ENCODE data around the gene LGALS7. TPM values are rescaled to one million over a fixed set of nuclear protein-coding genes. Genes with fewer than 3 reads are reported as not detected.
"Not testable (repeated sequence)": the region's sequence is repeated elsewhere in the genome, so short reads cannot be mapped to it uniquely, and the experiment has no call there.

LGALS7 gene
- total RNA-seq, 1 donor from 2014 or later = not detected

DNA sequence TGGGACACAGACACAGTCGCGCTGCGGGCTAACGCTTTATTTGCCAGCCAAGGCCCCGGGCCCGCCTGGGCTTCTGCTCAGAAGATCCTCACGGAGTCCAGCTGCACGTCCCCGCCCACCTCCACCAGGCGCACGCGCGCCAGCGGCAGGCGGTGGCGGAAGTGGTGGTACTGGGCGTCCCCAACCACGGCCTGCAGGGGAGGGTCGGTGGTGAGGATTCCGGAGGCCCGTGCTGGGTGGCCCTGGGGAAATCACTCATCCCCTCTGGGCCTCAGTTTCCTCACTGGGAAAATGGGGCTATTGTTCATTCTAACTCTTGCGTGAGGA, 2.4 kb downstream of the LGALS7 start:
- H3K36me3 Mint-ChIP-seq (ENCODE audit: low read depth); H3K27me3 Mint-ChIP-seq; intact Hi-C loops (cut with micrococcal nuclease); H3K4me1 Mint-ChIP-seq; H3K9me3 Mint-ChIP-seq; H3K27ac Mint-ChIP-seq; DNase-seq; H3K4me3 Mint-ChIP-seq: not testable (repeated sequence)

DNA sequence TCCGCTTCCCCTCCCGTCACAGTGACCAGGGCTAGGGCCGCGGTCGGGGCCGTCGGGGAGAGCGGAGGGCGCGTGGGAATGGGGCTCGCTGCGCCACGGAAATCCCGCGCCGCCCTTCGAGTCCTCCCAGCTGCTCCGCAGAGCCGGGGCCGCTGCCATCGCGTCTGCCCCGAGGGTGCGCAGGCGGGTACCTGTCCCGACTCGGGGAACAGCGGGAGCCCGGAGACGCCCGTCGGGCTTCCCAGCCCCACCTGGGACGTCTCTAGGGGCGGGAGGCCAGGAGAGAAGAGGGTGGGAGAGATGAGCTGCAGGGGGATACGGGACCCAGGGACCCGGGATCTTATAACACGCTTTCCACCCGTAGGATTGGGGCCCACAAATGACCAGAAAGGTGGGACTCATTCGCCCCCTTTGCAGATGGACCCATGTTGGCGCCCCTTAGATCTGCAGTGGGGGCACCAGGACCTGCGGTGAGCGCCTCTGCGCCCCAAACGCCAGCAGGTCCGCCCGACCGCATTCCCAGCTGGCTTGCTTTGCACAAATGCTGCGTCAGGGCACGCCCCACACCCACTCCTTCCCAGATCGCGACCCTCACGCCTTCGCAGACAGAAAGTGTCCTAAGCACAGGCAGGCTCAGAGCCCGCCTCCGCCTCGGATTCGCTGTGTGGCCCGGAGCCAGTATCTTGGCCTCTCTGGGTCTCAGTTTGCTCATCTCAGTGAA, 2.9 kb downstream of the LGALS7 start:
- H3K27me3 Mint-ChIP-seq; H3K36me3 Mint-ChIP-seq (ENCODE audit: low read depth); H3K27ac Mint-ChIP-seq; H3K4me3 Mint-ChIP-seq; DNase-seq; H3K9me3 Mint-ChIP-seq; H3K4me1 Mint-ChIP-seq; intact Hi-C loops (cut with micrococcal nuclease): not testable (repeated sequence)

DNA sequence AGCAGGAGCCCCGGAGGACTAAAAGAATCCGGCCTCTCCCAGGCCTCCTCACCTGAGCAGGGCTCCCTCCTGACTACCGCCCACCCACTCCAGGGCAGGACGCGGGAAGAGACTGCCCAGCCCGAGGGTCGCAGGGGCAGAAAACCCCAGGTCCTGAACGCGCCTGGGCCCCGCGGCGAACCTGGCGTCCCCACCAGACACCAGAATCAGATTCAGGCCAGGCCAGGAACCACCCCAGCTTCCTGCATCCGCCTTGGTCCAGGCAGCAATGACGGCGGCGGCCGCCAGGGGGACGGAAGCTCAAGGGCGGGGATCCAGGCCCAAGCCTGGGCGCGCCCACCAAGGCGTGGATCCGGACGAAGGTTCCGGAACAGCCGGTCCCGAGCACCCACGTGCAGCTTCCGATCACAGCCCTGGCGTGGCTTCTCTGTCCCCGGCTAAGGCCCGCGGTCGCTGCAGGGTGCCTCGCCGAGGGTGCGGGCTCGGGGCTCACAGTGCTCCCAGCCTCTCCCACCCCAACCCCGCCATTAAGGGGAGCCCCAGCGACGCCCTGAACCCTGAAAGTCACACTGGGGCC, 3.6 kb downstream of the LGALS7 start:
- peak; percentile 97 for DNase-seq
- H3K27me3 Mint-ChIP-seq = peaks cover 2% of the 10 kb centered on the region
- peaks cover 6% of the 10 kb centered on the region for H3K4me1 Mint-ChIP-seq
- intact Hi-C loops (cut with micrococcal nuclease) = no loop called here
- H3K4me3 Mint-ChIP-seq = peak overlapping the region; percentile 68
- H3K27ac Mint-ChIP-seq = peak overlapping the region; percentile 78
- H3K9me3 Mint-ChIP-seq = no peaks in the 10 kb centered on the region
- no peaks in the 10 kb centered on the region for H3K36me3 Mint-ChIP-seq (ENCODE audit: low read depth)

DNA sequence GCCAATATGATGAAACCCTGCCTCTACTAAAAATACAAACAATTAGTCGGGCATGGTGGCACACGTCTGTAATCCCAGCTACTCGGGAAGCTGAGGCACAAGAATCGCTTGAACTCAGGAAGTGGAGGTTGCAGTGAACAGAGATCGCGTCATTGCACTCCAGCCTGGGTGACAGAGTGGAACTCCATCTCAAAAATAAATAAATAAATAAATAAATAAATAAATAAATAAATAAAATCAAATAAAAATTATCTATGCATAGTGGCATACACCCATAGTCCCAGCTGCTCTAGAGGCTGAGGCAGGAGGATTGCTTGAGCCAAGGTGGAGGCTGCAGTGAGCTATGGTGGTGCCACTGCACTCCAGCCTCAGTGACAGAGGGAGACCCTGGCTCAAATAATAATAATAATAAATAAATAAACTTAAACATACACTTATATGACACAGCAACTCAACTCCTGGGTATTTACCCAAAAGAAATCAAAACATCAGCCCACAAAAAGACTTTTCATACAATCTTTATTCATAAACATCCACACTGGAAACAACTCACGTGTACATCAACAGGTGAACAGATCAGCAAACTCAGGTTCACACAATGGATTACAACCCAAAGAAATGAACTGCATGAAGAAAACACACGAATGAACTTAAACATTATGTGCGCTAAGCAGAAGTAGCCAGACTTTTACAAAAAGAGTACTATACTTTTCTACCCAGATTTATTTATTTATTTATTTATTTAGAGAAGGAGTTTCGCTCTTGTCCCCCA, 6.9 kb downstream of the LGALS7 start:
- intact Hi-C loops (cut with micrococcal nuclease) = no loop called here
- no peak overlapping the region for H3K27ac Mint-ChIP-seq
- peaks cover 6% of the 10 kb centered on the region for H3K4me1 Mint-ChIP-seq
- H3K9me3 Mint-ChIP-seq = no peaks in the 10 kb centered on the region
- H3K27me3 Mint-ChIP-seq = peaks cover 2% of the 10 kb centered on the region
- no peaks in the 10 kb centered on the region for H3K36me3 Mint-ChIP-seq (ENCODE audit: low read depth)
- no peak for DNase-seq
- no peak overlapping the region for H3K4me3 Mint-ChIP-seq

DNA sequence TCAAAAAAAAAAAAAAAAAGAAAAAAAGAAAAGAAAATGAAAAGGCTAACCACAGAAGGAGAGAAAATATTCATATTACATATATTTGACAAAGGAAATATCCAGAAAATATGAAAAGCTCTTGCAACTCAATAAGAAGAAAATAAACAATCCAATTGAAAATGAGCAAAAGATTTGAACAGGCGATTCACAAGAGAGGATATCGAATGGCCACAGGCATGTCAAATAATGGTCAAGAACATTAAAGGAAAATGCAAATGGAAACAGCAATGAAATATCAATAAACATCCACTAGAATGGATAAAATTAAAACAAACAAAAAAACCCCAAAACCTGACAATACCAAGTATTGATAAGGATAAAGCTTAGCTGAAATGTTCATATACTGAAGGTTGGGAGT, 8.1 kb downstream of the LGALS7 start:
- H3K27ac Mint-ChIP-seq = no peak overlapping the region
- no peak for DNase-seq
- peaks cover 2% of the 10 kb centered on the region for H3K27me3 Mint-ChIP-seq
- H3K4me1 Mint-ChIP-seq = peaks cover 7% of the 10 kb centered on the region
- H3K36me3 Mint-ChIP-seq (ENCODE audit: low read depth) = no peaks in the 10 kb centered on the region
- H3K4me3 Mint-ChIP-seq = no peak overlapping the region
- intact Hi-C loops (cut with micrococcal nuclease) = no loop called here
- H3K9me3 Mint-ChIP-seq = no peaks in the 10 kb centered on the region

DNA sequence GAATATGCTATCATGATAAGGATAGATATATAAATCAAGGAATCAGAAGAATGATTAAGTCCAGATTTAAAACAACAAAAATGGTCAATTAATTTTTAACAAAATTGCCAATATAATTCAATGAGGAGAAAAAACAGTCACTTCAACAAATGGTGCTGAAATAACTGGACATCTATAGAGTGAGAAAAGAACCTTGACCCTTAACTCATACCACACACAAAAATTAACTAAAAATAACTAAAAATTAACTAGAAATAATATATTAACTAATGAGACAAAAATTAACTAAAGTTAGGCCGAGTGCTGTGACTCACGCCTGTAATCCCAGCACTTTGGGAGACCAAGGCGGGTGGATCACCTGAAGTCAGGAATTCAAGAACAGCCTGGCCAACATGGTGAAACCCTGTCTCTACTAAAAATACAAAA, 9.5 kb downstream of the LGALS7 start:
- Mint-ChIP-seq H3K4me1 (peaks cover 2% of the 10 kb centered on the region), H3K9me3 (no peaks in the 10 kb centered on the region), H3K27ac (no peak overlapping the region), H3K27me3 (peaks cover 2% of the 10 kb centered on the region), H3K36me3 (ENCODE audit: low read depth) (no peaks in the 10 kb centered on the region), H3K4me3 (no peak overlapping the region)
- DNase-seq = no peak
- intact Hi-C loops (cut with micrococcal nuclease) = no loop called here

DNA sequence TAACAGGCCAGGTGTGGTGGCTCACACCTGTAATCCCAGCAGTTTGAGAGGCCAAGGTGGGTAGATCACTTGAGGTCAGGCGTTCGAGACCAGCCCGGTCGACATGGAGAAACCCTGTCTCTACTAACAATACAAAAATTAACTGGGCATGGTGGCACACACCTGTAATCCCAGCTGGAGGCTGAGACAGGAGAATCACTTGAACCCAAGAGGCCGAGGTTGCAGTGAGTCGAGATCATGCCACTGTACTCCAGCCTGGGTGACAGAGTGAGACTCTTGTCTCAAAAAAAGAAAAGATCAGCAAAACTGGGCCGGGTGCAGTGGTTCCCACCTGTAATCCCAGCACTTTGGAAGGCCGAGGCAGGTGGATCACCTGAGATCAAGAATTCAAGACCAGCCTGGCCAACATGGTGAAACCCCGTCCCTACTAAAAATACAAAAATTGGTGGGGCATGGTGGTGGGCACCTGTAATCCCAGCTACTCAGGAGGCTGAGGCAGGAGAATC, 11.4 kb downstream of the LGALS7 start:
- H3K36me3 Mint-ChIP-seq (ENCODE audit: low read depth); H3K4me1 Mint-ChIP-seq; DNase-seq; H3K27me3 Mint-ChIP-seq; H3K9me3 Mint-ChIP-seq; intact Hi-C loops (cut with micrococcal nuclease); H3K27ac Mint-ChIP-seq; H3K4me3 Mint-ChIP-seq: not testable (repeated sequence)

DNA sequence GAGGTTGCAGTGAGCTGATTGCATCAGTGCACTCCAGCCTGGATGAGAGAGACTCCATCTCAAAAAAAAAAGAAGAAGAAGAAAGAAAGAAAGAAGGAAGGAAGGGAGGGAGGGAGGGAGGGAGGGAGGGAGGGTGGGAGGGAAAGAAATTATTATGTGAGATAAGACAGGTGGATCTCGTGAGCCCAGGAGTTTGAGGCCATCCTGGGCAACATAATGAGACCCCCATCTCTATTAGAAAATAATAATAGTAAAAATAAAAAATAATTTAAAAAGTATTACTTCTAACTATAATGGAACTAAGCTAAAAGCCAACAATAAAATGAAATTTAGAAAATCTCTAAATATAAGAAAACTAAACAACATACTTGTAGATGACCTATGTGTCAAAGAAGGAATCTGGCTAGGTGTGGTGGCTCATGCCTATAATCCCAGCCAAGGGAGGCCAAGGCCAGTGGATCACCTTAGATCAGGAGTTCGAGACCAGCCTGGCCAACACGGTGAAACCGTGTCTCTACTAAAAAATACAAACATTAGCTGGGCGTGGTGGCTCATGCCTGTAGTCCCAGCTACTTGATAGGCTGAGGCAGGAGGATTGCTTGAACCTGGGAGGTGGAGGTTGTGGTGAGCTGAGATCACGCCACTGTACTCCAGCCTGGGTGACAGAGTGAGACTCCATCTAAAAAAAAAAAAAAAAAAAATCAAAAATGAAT, 12.4 kb downstream of the LGALS7 start:
- intact Hi-C loops (cut with micrococcal nuclease); H3K36me3 Mint-ChIP-seq (ENCODE audit: low read depth); DNase-seq; H3K27ac Mint-ChIP-seq; H3K9me3 Mint-ChIP-seq; H3K4me1 Mint-ChIP-seq; H3K4me3 Mint-ChIP-seq; H3K27me3 Mint-ChIP-seq: not testable (repeated sequence)

DNA sequence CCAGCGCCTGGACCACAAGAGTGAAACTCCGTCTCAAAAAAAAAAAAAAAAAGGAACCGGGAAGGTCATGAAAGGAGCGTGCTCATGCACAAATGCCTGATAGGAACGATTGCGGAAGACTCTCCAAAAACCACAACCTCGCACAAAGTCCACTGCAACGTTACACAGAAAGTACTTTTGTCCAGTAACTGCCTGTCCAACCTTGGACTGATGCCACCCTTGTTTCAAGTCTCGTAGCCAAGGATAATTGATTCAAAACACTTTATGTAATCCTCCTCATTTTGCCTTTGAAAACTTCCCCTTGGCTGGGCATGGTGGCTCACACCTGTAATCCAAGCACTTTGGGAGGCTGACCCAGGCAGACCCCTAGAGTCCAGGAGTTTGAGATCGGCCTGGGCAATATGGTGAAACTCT, 13.7 kb downstream of the LGALS7 start:
- intact Hi-C loops (cut with micrococcal nuclease) = no loop called here
- DNase-seq = no peak
- Mint-ChIP-seq H3K27ac (no peak overlapping the region), H3K27me3 (no peaks in the 10 kb centered on the region), H3K4me1 (peaks cover 2% of the 10 kb centered on the region), H3K36me3 (ENCODE audit: low read depth) (no peaks in the 10 kb centered on the region), H3K9me3 (no peaks in the 10 kb centered on the region), H3K4me3 (no peak overlapping the region)

DNA sequence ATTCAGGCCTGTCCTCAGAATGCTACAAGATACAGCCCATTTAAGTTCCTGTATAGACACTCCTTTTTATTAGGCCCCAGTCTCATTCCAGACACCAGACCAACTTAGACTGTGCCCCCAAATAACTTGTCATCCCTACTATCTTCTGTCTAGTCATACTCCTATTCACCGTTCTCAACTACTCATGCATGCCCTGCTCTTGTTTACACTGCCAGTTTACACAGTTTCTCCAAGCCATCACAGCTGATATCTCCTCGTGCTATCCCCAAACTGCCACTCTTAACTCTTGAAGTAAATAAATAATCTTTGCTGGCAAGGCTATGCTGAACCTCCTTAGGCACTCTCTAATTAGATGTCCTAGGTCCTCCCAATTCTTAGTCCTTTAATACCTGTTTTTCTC, 19.1 kb downstream of the LGALS7 start:
- peaks cover 16% of the 10 kb centered on the region for H3K27me3 Mint-ChIP-seq
- H3K9me3 Mint-ChIP-seq; H3K36me3 Mint-ChIP-seq (ENCODE audit: low read depth); H3K4me3 Mint-ChIP-seq; H3K27ac Mint-ChIP-seq; intact Hi-C loops (cut with micrococcal nuclease); DNase-seq; H3K4me1 Mint-ChIP-seq: not testable (repeated sequence)

DNA sequence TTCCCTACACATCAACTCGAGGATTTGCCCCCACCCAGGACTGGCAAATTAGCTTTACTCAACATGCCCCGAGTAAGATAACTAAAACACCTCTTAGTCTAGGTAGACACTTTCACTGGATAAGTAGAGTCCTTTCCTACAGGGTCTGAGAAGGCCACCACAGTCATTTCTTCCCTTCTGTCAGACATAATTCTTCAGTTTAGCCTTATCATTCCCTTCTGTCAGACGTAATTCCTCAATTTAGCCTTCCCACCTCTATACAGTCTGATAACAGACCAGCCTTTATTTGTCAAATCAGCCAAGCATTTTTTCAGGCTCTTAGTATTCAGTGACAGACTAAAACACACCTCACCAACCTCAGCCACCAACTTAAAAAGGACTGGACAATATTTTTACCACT, 19.5 kb downstream of the LGALS7 start:
- H3K9me3 Mint-ChIP-seq; H3K27ac Mint-ChIP-seq; H3K4me3 Mint-ChIP-seq; H3K4me1 Mint-ChIP-seq; H3K36me3 Mint-ChIP-seq (ENCODE audit: low read depth); intact Hi-C loops (cut with micrococcal nuclease); DNase-seq: not testable (repeated sequence)
- peaks cover 16% of the 10 kb centered on the region for H3K27me3 Mint-ChIP-seq

DNA sequence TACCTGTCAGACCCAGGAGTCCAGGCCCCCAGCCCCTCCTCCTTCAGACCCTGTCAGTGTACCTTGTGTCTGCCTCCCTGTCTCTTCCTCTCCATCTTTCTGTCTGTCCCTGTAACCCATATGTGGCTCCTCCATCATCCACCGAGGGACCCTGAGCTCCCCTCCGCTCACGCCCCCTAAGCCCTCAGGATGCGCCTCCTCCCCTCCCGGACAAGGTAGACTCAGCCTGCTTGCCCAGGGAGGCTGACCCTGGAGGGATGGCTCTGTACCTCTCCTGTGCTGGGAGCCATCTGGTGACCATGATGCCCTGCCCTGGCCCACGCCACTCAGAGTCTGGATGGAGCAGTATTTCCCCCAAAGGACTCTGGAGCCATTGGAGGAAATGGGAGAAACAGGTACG, 28.0 kb downstream of the LGALS7 start:
- Mint-ChIP-seq H3K4me1 (peaks cover 2% of the 10 kb centered on the region), H3K9me3 (no peaks in the 10 kb centered on the region), H3K4me3 (no peak overlapping the region), H3K36me3 (ENCODE audit: low read depth) (no peaks in the 10 kb centered on the region), H3K27me3 (peaks cover 5% of the 10 kb centered on the region), H3K27ac (no peak overlapping the region)
- intact Hi-C loops (cut with micrococcal nuclease) = no loop called here
- no peak for DNase-seq

DNA sequence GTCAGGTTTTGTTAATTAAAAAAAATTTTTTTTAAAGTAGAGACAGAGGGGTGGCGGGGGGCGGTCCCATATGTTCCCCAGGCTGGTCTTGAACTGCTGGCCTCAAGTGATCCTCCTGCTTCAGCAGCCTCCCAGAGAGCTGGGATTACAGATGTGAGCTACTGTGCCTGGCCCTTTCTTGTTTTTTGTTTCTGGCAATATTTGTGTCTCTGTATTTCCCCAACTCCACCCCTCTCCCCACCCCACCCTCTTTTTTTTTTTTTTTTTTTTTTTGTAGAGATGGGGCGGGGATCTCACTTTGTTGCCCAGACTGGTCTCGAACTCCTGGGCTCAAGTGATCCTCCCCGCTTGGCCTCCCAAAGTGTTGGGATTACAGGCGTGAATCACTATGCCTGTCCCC, 28.4 kb downstream of the LGALS7 start:
- H3K4me3 Mint-ChIP-seq = no peak overlapping the region
- H3K27me3 Mint-ChIP-seq = peaks cover under 1% of the 10 kb centered on the region
- H3K27ac Mint-ChIP-seq = no peak overlapping the region
- no peak for DNase-seq
- H3K36me3 Mint-ChIP-seq (ENCODE audit: low read depth) = no peaks in the 10 kb centered on the region
- intact Hi-C loops (cut with micrococcal nuclease) = no loop called here
- peaks cover 3% of the 10 kb centered on the region for H3K4me1 Mint-ChIP-seq
- no peaks in the 10 kb centered on the region for H3K9me3 Mint-ChIP-seq

DNA sequence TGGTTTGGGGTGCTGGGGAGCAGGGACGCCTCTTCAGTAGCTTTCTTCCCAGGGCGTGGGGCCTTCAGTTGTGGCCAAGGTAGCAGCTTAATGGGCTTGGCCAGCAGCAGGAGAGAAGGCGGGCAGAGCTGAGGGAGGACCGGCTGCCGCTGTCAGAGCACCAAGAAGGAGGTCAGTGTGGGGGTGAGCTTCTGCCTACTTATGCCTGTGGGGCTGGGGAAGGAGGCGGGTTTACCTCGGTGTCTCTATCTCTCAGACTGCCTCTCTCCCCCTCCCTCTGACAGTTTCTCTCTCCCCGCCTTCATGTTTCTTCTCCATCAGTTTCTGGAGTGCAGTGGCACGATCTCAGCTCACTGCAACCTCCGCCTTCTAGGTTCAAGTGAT, 29.0 kb downstream of the LGALS7 start, which contains the start of gene CAPN12:
TSS of gene CAPN12 (minus strand) at position 177 of the 384 bp plus-strand sequence. CDS start 309 bp downstream, outside the sequence.
- Mint-ChIP-seq H3K27ac (no peak within 1 kb of the TSS), H3K4me3 (no peak within 1 kb of the TSS), H3K36me3 (ENCODE audit: low read depth) (no peaks in the 10 kb centered on the region), H3K4me1 (peaks cover 6% of the 10 kb centered on the region), H3K27me3 (no peaks in the 10 kb centered on the region), H3K9me3 (no peaks in the 10 kb centered on the region)
- DNase-seq = no peak
- intact Hi-C loops (cut with micrococcal nuclease) = no loop called here
